K562 (cell line): ENCODE results near the gene PTRHD1. TPM values are rescaled to one million over a fixed set of nuclear protein-coding genes. Genes with fewer than 3 reads are reported as not detected.

Experiments used
- ATAC-seq: fragments of 200-7000 bp; cut with Tn5 transposase; 3 replicates; pipeline ENCODE4 v1.9.1; 2020; ENCODE audit warnings: moderate library complexity
- BruUV-seq: library from RNA; stranded (reverse); fragments of 400-500 nt; replicated peaks from 2 replicates; lab custom pipeline; 2021; lab: Mats Ljungman, UMichigan
- CTCF ChIA-PET: fragments of 300-600 bp; formaldehyde crosslinking; extraction: SDS; loops from one replicate; lab custom pipeline; 2021; ENCODE audit warnings: low intra/inter-chr PET ratio; lab: Yijun Ruan, JAX
- POLR2A ChIA-PET: fragments of 300-600, 350-650 bp; sonication (Branson Sonifier 250); formaldehyde crosslinking; extraction: SDS; loops from one replicate; lab custom pipeline; 2021; ENCODE audit warnings: antibody characterized with exemption, inconsistent platforms; lab: Yijun Ruan, JAX
- DNase-seq, 4 experiments: peaks; one replicate each; pipeline versions ENCODE4 v3.0.0 to v3.0.0-alpha.2; 2011 to 2018; ENCODE audit warnings: low spot score in 3 of 4, mixed read lengths in 3 of 4; ENCODE audit errors: extremely low read depth in 1 of 4
- FAIRE-seq: peaks from 2 replicates; lab custom pipeline; 2011; peaks lifted over from hg19 to GRCh38; lab: Jason Lieb, UNC
- H2AFZ ChIP-seq: 2 replicates; pipeline ENCODE4 v1.6.0; 2011; ENCODE audit warnings: low read depth, low read length, control low read depth, inconsistent platforms
- H3K27ac ChIP-seq: fragments of 200-600 bp; 3 replicates; pipeline ENCODE4 v1.8.0; 2011; ENCODE audit warnings: low read depth, mild to moderate bottlenecking, control low read depth, inconsistent platforms, low read length, moderate library complexity, mixed read lengths; ENCODE audit errors: extremely low read depth
- H3K27me3 ChIP-seq, 2 experiments: fragments of 300-600 bp in 1 of 2; 2 replicates in 1 of 2; 3 replicates in 1 of 2; pipeline versions ENCODE4 v1.6.0 to v1.8.0; 2011; ENCODE audit warnings: inconsistent platforms in 2 of 2, low read length in 2 of 2, mild to moderate bottlenecking in 1 of 2, mixed read lengths in 1 of 2, moderate library complexity in 1 of 2; ENCODE audit not compliant: control insufficient read depth in 2 of 2, insufficient read depth in 2 of 2
- H3K36me3 ChIP-seq: fragments of 300-600 bp; 3 replicates; pipeline ENCODE4 v1.8.0; 2011; ENCODE audit warnings: mild to moderate bottlenecking, low read length, inconsistent platforms; ENCODE audit not compliant: control insufficient read depth, insufficient read depth
- H3K4me1 ChIP-seq, 2 experiments: fragments of 200-600 bp in 1 of 2; replicated peaks in 1 of 2; 2 replicates in 1 of 2; 3 replicates in 1 of 2; pipeline versions ENCODE4 v1.5.1 to v1.8.0; 2011; ENCODE audit warnings: inconsistent platforms in 2 of 2, low read length in 2 of 2, mild to moderate bottlenecking in 1 of 2, mixed read lengths in 1 of 2, moderate library complexity in 1 of 2; ENCODE audit not compliant: control insufficient read depth in 2 of 2, insufficient read depth in 2 of 2
- H3K4me2 ChIP-seq: 2 replicates; pipeline ENCODE4 v1.6.1; 2011; ENCODE audit warnings: low read length, control low read depth, inconsistent platforms, mixed read lengths; ENCODE audit not compliant: insufficient read depth
- H3K4me3 ChIP-seq: fragments of 200-600 bp; sonication (generic), shearing (Covaris generic); 2 replicates; pipeline ENCODE4 v1.5.1; 2016; ENCODE audit warnings: control low read depth, inconsistent platforms
- H3K79me2 ChIP-seq: fragments of 200-600 bp; 3 replicates; pipeline ENCODE4 v1.8.0; 2011; ENCODE audit warnings: low read length, inconsistent platforms; ENCODE audit not compliant: control insufficient read depth, insufficient read depth
- H3K9ac ChIP-seq, 2 experiments: 2 replicates each; pipeline versions ENCODE4 v1.6.0 to v1.6.1; 2011; ENCODE audit warnings: low read depth in 2 of 2, low read length in 2 of 2, control low read depth in 1 of 2, inconsistent platforms in 1 of 2, mild to moderate bottlenecking in 1 of 2, mixed read lengths in 1 of 2; ENCODE audit not compliant: insufficient read depth in 1 of 2
- H3K9me1 ChIP-seq: one replicate; pipeline ENCODE4 v1.6.0; 2011; ENCODE audit warnings: inconsistent platforms, mild to moderate bottlenecking, low read length, moderate library complexity; ENCODE audit not compliant: control insufficient read depth, insufficient read depth
- H3K9me3 ChIP-seq: replicated peaks from 2 replicates; pipeline ENCODE4 v1.5.1; 2011; ENCODE audit warnings: low read depth, low read length, inconsistent platforms; ENCODE audit not compliant: control insufficient read depth, insufficient read depth
- H4K20me1 ChIP-seq: replicated peaks from 2 replicates; pipeline ENCODE4 v1.6.1; 2011; ENCODE audit warnings: low read length, inconsistent platforms, mixed read lengths; ENCODE audit not compliant: control insufficient read depth, insufficient read depth
- C11orf30 ChIP-seq: fragments of 450-650 bp; IDR thresholded peaks from 2 replicates; pipeline ENCODE4 v1.6.1; 2016; ENCODE audit warnings: low read depth, mild to moderate bottlenecking
- FOXP1 ChIP-seq: sonication (generic); formaldehyde crosslinking; IDR thresholded peaks from 2 replicates; pipeline ENCODE4 v1.8.0; 2022; ENCODE audit warnings: mild to moderate bottlenecking, missing genetic modification reagents
- HMG20B ChIP-seq: fragments of 250-450 bp; sonication (Bioruptor Pico); IDR thresholded peaks from 2 replicates; pipeline ENCODE4 v1.5.0; 2021; ENCODE audit warnings: mild to moderate bottlenecking
- MAFG ChIP-seq: fragments of 450-650 bp; conservative IDR thresholded peaks from 2 replicates; pipeline ENCODE4 v1.6.1; 2016; ENCODE audit warnings: missing genetic modification characterization, missing compliant biosample characterization
- MAFK ChIP-seq: IDR thresholded peaks from 2 replicates; pipeline ENCODE4 v1.6.1; 2011; ENCODE audit warnings: low read length, improper control_type of control experiment
- RFX1 ChIP-seq: fragments of 450-650 bp; IDR thresholded peaks from 2 replicates; pipeline ENCODE4 v1.6.1; 2016; ENCODE audit warnings: mild to moderate bottlenecking, moderate library complexity
- SLC30A9 ChIP-seq: fragments of 250-450 bp; sonication (Bioruptor Pico); IDR thresholded peaks from 2 replicates; pipeline ENCODE4 v1.8.0; 2022; ENCODE audit warnings: mild to moderate bottlenecking, moderate library complexity
- SMAD2 ChIP-seq: fragments of 150-350 bp; IDR thresholded peaks from 2 replicates; pipeline ENCODE4 v1.6.1; 2014; ENCODE audit warnings: low read depth, mild to moderate bottlenecking, low read length
- SMARCE1 ChIP-seq: fragments of 450-650 bp; IDR thresholded peaks from 2 replicates; pipeline ENCODE4 v1.7.1; 2016; ENCODE audit warnings: mild to moderate bottlenecking
- THRAP3 ChIP-seq: fragments of 450-650 bp; IDR thresholded peaks from 2 replicates; pipeline ENCODE4 v1.6.1; 2016; ENCODE audit warnings: mild to moderate bottlenecking, inconsistent platforms, borderline replicate concordance
- ZHX1 ChIP-seq: fragments of 150-350 bp; conservative IDR thresholded peaks from 2 replicates; pipeline ENCODE4 v1.6.1; 2014; ENCODE audit warnings: low read length
- ZNF134 ChIP-seq: fragments of 250-450 bp; sonication (Bioruptor Pico); conservative IDR thresholded peaks from 2 replicates; pipeline ENCODE4 v1.4.0; 2020
- WGBS: fragments of 100-300 bp; shearing (Covaris generic); methylation state at CpG from one replicate; pipeline ENCODE4 v1.1.6; 2016; ENCODE audit warnings: low coverage, mixed read lengths; ENCODE audit not compliant: insufficient coverage; ENCODE audit errors: missing lambda C conversion rate; 5-methylcytosine and 5-hydroxymethylcytosine counted together
- in situ Hi-C: fragments of 300-500 bp; cut with MboI; formaldehyde crosslinking; loops from 4 replicates; pipeline ENCODE4 v1.15.0; 2018; ENCODE audit warnings: inconsistent platforms, mixed read lengths
- intact Hi-C: fragments of 100-400 bp; cut with micrococcal nuclease; formaldehyde crosslinking; loops from 2 replicates; pipeline ENCODE4 v1.14.2; 2022
- polyA plus RNA-seq, 8 experiments: library from polyadenylated mRNA; depleted of rRNA in 4 of 8; stranded (reverse) in 5 of 8; unstranded in 3 of 8; fragments of >200 nt; fragmentation: Nextera tagmentation in 2 of 8; fragmentation: Illumina TruSeq in 1 of 8; extraction: Ambion mirVana in 2 of 8; extraction: Trizol in 1 of 8; gene quantifications; 2 replicates each; pipeline versions ENCODE4 v1.2.1 to v1.2.3, GENCODE V29; 2011 to 2014; ENCODE audit warnings: inconsistent platforms in 1 of 8, missing spikeins in 1 of 8
- total RNA-seq, 7 experiments: library from RNA; depleted of rRNA in 6 of 7; stranded (reverse); fragments of >200 nt in 6 of 7; fragmentation: Illumina TruSeq in 2 of 7; extraction: Trizol in 2 of 7; gene quantifications; 2 replicates each; pipeline versions ENCODE4 v1.2.1 to v1.2.3, GENCODE V29; 2011 to 2021; ENCODE audit warnings: low replicate concordance in 1 of 7
- TF ChIP-seq, protein P1 (sequence below): fragments of 250-450 bp; sonication (Bioruptor Pico); IDR thresholded peaks from 2 replicates; pipeline ENCODE4 v1.4.0; 2020; ENCODE audit warnings: mild to moderate bottlenecking
- TF ChIP-seq, protein P2 (sequence below), 3 experiments: fragments of 200-800 bp in 1 of 3; sonication (Bioruptor generic) in 1 of 3; sonication (generic) in 1 of 3; formaldehyde crosslinking in 1 of 3; IDR thresholded peaks; 2 replicates each; pipeline versions ENCODE4 v1.6.1 to v1.8.0; 2016 to 2022; ENCODE audit warnings: mild to moderate bottlenecking in 2 of 3, missing compliant biosample characterization in 2 of 3, missing genetic modification characterization in 2 of 3, missing genetic modification reagents in 1 of 3

Gene PTRHD1
- total and polyA plus RNA-seq, 9 of the 15 experiments (the other 6 are each of a cell fraction or from before 2014, with no cell fraction given): 15.8 to 83.2 (median 46.6) TPM

- no peak for TF ChIP-seq ZNF134 (CRISPR knock-in tag)
- no peak for TF ChIP-seq HMG20B
- TF ChIP-seq THRAP3: no peak
- no peak for TF ChIP-seq SLC30A9 (CRISPR knock-in tag)
- TF ChIP-seq, protein P1, sequence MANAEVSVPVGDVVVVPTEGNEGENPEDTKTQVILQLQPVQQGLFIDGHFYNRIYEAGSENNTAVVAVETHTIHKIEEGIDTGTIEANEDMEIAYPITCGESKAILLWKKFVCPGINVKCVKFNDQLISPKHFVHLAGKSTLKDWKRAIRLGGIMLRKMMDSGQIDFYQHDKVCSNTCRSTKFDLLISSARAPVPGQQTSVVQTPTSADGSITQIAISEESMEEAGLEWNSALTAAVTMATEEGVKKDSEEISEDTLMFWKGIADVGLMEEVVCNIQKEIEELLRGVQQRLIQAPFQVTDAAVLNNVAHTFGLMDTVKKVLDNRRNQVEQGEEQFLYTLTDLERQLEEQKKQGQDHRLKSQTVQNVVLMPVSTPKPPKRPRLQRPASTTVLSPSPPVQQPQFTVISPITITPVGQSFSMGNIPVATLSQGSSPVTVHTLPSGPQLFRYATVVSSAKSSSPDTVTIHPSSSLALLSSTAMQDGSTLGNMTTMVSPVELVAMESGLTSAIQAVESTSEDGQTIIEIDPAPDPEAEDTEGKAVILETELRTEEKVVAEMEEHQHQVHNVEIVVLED (CRISPR knock-in tag): no peak
- no peak for TF ChIP-seq RFX1
- no peak for TF ChIP-seq SMAD2
Observed at GRCh38 chr2:24819442-24820174, 26.4 kb upstream of the PTRHD1 start (continued).

DNA sequence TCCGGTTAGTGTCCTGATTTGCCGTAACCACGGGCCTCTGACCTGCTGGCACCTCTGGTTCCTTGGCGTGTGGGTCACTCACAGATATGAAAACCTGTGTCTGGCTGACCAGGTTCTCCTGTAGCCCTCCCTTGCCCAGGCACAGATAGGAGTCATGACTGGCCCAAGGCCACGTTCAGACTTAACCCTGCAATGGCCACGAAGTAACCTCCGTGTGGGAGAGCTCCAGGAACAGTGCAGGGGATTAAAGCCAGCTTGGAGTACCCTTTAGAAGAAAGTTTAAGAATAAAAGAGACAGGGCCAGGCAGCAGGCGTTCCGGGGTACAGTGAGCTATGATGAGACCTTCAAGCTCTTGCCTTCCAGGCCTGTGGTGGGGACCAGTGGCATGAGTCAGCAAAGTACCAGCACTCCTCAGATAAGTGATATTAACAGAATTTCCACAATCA lies 25.6 kb upstream of the PTRHD1 start:
- DNase-seq: peak in 1 of 4 experiments; percentile 26
- Histone ChIP-seq H3K9me1 (no peaks in the 10 kb centered on the region), H3K36me3 (peaks cover 97% of the 10 kb centered on the region), H3K4me1 (peaks cover 5 to 28% of the 10 kb centered on the region in 2 experiments; a peak in 4 of 5 replicates), H3K27ac (peak overlapping the region; percentile 25; the same call in 2 of the 3 replicates), H3K4me2 (no peak overlapping the region), H3K27me3 (no peaks in the 10 kb centered on the region), H3K9me3 (no peaks in the 10 kb centered on the region), H3K9ac (peak overlapping the region in 1 of 2 experiments; percentile 27; a peak in 1 of 4 replicates), H3K4me3 (no peak overlapping the region), H3K79me2 (peaks cover 8% of the 10 kb centered on the region), H2AFZ (no peak overlapping the region), H4K20me1 (0 out of 2 replicates have a peak, but pooled peaks cover 2% of the 10 kb centered on the region)
- BruUV-seq: no TSS peak
- no peak for FAIRE-seq
- in situ Hi-C loops: no loop called here
- intact Hi-C loops: no loop called here
- ATAC-seq: peak; percentile 9; the same call in 2 of the 3 replicates
- ChIA-PET POLR2A (interaction anchor here (0.6 to 2.0 kb wide), 3 partner anchors 9 to 504 kb away, joined by 3 to 9 read pairs (median 6); no protein-coding TSS in a partner anchor), CTCF (no interaction called here)
- 55% methylated on average over 9 of the region's 9 CpGs for WGBS
- peak; percentile 83 for TF ChIP-seq MAFG (tag)
- TF ChIP-seq MAFK: peak; percentile 53; the same call in 1 of the 2 replicates
- no peak for TF ChIP-seq SMARCE1
- TF ChIP-seq FOXP1 (CRISPR knock-in tag): no peak
- TF ChIP-seq, protein P2, sequence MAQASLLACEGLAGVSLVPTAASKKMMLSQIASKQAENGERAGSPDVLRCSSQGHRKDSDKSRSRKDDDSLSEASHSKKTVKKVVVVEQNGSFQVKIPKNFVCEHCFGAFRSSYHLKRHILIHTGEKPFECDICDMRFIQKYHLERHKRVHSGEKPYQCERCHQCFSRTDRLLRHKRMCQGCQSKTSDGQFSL (CRISPR knock-in tag; IDR thresholded peaks at IDR 0.05): no peak
- TF ChIP-seq, protein P2 (tag; IDR thresholded peaks at IDR 0.05): 0 out of 4 replicates have a peak, but pooled peaks of 1 of the 2 experiments have one; percentile 1
- TF ChIP-seq ZHX1: no peak
- TF ChIP-seq C11orf30: peak; percentile 68; the same call in 1 of the 2 replicates
